COLO668 (cell line): ENCODE measurements around the gene ATP6V1B1.

ENCODE experiments used
- DNase-seq: peaks from one replicate; lab custom pipeline; 2025; ENCODE audit not compliant: unreplicated experiment; lab: John Stamatoyannopoulos, UW

The ATP6V1B1 gene

DNA sequence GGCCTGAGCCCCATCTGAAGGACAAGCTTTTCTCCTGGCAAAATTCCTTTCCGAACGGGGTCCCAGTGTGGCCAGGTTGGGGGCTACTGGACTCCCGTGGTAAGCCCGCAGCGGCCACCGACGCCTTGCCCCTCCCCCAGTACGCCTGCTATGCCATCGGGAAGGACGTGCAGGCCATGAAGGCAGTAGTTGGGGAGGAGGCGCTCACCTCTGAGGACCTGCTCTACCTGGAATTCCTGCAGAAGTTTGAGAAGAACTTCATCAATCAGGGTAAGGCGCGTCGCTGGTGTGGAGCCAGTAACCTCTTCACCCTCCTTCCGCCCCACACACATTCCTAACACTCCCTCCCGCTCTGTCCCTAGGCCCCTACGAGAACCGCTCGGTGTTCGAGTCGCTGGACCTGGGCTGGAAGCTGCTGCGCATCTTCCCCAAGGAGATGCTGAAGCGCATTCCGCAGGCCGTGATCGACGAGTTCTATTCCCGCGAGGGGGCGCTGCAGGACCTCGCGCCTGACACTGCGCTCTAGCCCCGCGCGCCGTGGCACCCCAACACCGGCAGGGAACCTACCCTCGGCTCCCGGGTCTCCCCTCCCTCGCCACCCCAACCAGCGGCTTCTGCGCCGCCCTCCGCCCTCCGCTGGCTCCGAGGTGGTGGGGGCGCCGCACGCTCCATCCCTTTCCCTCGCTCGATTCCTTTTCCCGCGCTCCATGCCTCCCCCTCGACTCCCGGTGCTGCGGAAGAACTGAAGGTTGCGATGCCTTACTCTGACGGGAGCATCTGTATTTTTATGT is 29.1 kb downstream of the ATP6V1B1 start:
- no peak for DNase-seq

DNA sequence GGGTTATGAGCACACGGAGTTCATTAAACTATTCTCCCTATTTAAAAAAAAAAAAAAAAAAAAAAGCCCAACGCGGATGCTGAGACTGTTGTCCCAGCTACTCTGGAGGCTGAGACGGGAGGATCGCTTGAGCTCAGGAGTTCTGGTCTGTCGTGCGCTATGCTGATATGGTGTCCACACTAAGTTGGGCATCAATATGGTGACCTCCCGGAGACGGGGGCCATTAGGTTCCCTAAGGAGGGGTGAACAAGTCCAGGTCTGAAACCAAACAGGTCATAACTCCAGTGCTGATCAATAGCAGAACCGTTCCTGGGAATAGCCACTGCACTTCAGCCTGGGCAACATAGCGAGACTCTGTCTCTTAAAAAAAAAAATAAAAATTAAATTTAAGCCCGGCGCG is 29.8 kb downstream of the ATP6V1B1 start:
- no peak for DNase-seq

DNA sequence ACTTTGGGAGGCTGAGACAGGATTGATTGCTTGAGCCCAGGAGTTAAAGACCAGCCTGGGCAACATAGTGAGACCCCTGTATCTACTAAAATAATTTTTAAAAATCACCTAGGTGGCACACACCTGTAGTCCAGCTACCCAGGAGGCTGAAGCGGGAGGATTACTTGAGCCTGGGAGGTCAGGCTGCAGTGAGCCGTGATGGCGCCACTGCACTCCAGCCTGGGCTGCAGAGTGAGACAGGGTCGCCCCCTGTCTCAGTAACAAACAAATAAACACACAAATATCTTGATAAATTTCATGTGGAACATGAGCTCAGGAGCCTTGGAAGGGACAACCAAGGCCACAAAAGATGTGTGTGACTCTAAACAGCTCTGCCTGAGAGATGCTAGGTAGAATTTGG is 31.0 kb downstream of the ATP6V1B1 start:
- DNase-seq = no peak

DNA sequence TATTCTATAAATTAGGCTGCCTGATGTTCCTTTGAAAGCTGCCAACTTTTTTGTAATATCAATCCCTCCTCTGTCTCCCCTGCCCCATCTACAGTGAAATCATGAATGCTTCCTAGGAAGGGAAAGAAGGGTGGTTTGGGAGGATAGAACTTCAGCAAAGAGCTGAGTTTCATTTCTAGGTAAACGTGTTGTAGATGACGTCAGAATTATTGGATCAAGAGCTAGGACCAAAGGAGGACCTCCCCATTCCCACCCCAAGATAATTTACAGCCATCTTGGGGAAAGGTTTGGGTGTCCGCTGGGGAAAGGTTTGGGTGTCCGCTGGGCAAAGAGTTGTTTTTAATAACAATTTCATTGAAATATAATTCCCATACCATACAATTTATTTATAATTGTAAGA is 31.5 kb downstream of the ATP6V1B1 start:
- no peak for DNase-seq

DNA sequence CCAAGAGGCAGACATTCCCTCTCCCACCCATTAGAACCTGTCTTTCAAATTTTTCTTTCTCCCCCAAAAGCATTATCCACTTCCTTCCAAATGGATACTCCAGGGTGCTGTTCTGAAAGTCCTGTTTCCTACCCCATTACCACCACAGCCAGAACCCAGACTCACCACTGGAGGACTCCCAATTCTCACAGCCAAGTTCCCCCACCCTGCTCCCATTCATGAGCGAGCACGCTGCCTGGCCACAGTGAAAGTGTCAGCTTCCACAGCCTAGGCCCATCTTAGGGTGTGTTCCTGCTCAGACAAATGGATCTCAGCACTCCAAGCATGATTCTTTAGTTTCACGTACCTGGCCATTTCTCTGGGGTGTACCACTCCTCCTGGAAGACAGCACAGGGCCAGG is 38.9 kb downstream of the ATP6V1B1 start:
- DNase-seq = no peak

DNA sequence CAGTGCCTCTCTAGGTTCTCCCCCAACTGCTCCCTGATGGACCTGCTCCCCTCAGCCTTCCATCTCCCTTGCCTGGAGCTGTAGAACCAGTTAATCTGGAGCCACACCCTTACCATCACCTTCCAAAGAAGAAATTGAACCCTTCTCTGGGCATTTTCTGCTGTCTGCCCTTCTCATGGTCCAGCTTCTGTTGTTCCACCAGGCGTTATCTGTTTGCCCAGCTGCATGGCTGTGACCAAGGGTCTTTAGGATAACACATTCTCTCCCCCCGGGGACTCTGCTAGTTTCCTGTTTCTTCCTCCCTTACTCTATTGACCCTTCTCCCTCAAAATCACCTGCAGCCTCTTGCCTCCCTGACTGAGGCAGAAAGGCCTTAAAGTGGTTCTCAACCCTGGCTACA is 39.5 kb downstream of the ATP6V1B1 start:
- peak; percentile 12 for DNase-seq

DNA sequence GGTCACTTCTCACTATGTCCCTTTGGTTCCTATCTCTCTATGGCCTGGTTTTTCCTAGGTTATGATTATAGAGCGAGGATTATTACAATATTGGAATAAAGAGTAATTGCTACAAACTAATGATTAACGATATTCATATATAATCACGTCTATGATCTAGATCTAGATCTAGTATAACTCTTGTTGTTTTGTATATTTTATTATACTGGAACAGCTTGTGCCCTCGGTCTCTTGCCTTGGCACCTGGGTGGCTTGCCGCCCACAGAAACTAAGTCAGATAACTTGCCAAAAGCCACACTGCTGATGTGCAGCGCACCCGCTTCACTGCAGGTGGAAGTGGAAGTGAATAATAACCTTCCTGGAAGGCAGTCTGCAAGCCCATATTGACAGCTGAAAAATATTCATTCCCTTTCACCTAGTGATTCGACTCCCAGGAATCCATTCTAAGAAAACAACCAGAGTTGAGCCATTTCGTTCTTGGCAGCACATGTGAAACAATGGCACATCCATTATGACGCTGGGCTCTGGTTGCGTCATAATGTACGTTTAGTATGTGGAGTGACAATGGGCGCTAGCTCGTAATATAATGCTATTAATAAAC is 42.0 kb downstream of the ATP6V1B1 start:
- DNase-seq = peak; percentile 35

DNA sequence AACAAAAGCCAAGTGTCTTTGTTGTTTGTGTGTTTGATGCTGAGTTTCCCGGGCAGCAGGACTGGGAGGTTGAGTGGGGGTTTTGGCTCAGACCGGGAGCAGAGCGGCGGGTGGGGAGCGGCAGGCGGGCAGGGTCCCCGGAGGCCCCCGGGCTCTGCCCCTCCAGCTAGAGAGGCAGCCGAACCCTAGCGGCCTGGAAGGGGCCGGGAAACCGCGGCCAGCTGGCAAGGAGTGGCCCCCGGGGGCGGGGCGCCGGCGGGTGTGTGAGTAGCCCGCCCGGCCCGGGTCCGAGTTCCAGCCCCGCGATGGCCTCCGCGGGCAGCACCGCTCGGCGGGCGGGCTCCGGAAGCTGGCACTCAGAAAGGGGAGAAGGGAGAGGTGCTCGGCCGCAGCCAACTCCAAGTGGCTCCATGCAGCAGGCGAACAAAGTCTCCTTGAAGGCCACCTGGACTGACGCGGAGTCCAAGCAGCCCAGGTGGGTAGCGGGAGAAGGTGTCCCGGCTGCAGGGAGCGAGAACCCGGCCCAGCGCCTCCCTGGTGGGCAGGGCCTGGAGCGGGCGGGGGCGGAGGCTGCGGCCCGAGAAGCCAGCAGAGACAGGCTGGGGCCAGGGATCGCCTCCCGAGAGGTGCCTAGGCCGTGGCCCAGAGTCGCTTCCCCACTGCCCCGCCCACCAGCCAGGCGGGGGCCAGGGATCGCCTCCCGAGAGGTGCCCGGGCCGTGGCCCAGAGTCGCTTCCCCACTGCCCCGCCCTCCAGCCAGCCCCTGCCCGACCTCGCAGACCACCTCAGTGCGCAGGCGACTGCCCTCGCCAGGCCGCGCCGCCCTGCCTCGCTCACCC is 42.9 kb downstream of the ATP6V1B1 start, which contains the start of gene ANKRD53:
TSS of gene ANKRD53 (plus strand) at position 290 of the 839 bp plus-strand sequence. CDS start at position 306, 16 bp downstream.
- DNase-seq = peak; percentile 55

DNA sequence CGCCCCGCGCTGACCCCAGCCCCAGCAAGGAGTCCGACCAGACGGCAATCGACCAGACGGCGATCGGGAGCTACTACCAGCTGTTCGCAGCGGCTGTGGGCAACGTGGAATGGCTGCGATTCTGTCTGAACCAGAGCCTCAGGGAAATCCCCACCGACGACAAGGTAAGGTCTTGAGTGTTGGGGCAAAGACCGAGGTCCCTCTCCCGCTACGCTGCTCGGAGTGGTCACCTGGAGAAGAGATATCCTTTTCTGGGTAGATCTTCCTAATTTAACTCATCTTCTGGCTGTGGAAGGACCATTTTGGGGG is 43.4 kb downstream of the ATP6V1B1 start:
- DNase-seq = no peak

DNA sequence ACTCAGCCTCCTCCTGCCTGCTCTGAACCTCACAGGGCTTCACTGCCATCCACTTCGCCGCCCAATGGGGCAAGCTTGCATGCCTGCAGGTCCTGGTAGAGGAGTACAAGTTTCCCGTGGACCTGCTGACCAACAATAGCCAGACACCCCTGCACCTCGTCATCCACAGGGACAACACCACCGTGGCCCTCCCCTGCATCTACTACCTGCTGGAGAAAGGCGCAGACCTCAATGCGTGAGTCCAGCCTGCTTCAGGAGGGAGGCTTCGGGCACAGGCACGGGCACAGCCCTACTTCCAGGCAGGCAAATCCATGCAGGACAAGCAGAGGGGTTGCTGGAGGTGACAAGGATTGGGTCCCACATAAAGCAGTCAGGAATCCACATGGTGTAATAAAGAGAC is 43.9 kb downstream of the ATP6V1B1 start:
- no peak for DNase-seq

DNA sequence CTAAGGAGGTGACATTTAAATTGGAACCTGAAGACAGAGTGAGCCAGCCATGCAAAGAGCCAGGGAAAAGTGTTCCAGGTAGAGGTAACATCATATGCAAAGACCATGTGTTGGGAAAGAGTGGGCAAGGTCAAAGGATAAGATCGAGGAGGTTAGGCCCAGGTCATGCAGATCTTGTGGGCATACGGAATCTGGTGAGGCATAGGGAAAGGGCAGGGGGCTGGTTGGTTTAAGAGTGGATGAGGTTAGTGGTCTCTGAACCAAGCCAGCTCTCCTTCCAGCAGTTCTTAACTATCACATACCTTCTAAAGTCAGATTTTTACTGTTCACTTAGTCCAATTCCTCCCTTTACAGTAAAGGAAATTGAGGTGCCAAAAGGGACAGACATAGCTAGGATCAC is 45.7 kb downstream of the ATP6V1B1 start:
- DNase-seq = no peak

DNA sequence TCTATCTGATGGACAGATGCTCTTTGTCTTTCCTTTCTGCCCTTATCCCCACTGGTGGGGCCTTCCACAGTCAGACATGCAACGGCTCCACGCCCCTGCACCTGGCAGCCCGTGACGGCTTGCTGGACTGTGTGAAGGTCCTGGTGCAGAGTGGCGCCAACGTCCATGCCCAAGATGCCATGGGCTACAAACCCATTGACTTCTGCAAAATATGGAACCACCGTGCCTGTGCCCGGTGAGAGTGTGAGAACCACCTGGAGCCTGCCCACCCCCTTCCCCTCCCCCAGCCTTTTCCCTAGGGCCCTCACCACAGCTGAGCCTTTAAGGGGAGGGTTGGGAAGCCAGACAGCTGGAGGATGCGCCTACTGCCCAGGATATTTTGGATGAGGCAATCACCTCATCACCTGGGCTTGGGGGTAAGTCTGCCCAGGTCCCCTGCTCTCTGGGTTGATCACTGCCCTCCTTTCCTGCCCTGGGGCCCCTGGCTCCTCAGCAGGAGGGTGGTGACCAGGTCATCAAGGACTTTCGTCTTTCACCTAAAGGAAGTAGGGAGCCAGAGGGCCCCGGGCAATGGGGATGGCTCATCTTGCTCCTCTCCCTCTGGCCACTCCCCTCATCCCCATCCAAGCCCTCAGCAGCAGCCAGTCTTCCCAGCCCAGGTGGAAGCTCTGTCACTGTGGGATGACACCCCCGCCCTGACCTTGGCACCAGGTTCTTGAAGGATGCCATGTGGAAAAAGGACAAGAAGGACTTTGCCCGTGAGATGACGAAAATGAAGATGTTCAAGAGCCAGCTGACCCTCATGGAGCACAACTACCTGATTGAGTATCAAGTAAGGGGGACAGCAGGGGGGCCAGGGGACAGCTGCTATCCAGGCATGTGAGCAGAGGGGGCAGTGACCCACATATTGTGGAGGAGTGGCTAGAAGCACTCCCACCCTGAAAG is 46.4 kb downstream of the ATP6V1B1 start:
- no peak for DNase-seq

DNA sequence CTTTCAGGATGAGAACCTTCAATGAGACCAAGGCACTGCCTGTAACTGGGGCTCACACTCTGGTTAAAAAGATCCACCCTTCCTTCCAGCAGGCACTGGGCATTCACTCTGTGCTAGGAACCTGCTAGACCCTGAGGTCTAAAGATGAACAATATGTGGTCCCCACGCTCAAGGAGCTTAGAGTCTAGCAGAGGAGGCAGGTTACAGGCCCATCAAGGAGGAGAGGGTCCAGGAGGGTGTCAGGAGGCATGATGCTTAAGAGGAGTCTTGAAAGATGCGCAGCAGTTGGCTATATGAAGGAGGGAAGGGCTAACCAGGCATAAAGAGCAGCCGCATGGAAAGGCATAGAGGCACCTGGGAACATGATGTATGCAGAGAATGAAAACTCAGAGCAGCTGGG is 47.3 kb downstream of the ATP6V1B1 start:
- DNase-seq = no peak

DNA sequence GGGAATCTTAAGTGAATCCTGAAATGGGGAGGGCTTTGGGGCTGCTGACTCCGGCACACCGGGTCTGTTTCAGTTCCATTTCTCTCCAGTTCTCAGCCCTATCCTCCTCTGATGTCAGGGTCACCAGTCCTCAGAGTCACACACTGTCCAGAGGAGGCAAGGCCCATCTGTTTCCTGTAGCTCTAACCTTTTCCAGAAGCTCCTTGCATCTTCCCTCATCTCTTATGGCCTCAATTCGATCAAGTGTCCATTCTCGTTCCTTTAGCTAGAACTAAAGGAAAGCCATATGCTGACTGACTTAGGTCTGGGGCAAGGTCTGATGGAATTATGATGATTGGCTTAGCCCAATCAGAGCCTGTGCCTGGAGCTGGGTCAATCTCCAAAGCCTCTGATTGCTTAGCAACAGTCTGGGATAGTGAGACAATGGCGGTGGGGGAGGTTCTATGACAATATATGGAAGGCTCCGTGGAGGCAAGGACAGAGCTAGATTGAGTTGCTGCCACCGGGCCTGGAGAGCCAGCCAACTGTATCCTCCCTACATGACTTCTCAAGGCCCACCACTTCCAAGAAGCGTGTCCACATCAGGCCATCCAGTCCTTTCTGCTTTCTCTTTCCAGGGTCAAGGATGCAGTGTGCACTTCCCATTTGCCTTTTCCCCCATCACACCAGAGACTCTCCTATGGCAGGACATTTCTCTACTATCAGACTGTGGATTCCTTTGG is 48.0 kb downstream of the ATP6V1B1 start:
- DNase-seq = no peak

DNA sequence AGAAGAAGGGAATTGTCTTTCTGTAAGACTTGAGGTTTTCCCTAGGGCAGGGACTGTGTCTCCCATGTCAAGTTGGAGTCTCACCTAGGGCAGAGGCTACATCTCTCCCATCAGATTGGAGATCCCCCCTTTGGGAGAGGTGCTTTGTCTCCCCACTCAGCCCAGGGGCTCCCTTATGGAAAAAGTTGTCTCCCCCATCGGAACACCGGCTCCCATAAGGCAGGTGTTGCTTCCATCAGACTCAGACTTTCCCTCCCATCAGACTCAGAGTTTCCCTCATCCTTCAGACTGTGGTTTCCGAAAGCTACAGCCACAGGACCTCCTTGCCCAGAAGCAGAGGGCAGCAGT is 48.5 kb downstream of the ATP6V1B1 start:
- DNase-seq = no peak

DNA sequence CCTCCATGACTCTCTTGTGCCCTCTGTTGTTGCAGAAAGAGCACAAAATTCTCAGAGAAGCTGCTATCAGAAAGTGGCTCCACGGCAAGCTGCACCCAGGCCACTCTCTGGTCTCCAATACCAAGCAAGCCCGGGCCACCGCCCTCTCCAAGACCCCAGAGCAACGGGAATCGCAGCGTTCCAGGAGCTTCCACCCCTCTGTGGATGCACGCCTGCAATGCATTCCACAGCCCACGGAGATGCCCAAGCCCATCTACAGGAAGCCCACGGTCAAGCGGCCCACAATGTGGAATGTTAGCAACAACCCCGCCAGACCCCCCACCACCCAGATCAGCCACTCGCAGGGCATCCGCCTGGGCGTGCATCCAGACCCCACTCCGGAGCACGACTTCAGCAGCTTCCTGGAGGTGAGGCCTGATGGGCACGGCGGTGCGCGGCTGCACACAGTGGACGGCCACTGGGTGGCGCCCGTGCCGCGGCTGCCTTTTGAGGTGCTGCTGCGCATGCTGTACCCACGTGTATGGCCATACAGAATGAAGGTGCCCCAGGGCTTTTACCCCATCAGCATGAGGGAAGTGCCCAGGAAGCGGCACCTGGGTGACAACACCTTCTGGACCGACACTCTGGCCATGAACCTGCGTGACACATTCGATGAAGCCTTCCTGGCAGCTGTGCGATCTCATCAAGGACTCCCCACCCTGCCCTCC is 49.0 kb downstream of the ATP6V1B1 start:
- DNase-seq = peak; percentile 60

DNA sequence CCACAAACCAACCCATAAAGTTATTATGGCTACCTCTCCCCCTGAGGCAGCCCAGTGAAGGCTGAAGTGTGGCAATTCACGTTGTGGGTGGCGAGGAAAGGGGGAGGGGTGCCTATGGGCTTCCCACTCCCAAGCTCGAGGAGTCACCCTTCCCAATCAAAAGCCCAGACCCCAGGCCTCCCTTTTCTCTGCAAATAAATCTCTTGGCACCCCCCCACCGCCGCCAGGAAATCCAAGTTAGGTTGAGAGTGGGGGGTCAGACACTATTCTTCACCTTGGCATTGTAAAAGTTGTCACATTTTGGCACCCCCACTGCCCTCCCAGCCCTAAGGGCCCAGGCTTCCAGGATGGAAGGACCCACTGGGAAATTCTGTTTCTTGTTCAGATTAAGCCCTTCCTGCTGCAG is 49.6 kb downstream of the ATP6V1B1 start:
- DNase-seq = no peak

DNA sequence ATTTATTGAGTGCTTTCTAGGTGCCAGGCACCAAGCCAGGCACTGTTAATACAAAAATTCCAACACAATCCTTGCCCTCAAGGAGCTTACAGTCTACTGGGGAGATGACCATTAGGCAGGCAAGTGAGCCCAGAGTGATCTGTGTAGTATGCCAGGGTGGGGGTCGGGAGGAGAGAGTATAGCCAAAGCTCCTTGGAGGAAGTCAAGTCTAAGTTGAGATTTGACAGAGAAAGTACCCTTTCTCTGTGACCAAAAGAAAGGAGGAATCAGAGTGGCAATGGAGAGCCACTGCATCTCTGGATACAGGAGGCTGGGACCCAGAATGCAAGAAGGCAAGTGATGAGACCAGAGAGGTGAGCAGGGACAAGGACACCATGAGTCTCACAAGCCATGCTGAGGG is 50.3 kb downstream of the ATP6V1B1 start:
- no peak for DNase-seq

DNA sequence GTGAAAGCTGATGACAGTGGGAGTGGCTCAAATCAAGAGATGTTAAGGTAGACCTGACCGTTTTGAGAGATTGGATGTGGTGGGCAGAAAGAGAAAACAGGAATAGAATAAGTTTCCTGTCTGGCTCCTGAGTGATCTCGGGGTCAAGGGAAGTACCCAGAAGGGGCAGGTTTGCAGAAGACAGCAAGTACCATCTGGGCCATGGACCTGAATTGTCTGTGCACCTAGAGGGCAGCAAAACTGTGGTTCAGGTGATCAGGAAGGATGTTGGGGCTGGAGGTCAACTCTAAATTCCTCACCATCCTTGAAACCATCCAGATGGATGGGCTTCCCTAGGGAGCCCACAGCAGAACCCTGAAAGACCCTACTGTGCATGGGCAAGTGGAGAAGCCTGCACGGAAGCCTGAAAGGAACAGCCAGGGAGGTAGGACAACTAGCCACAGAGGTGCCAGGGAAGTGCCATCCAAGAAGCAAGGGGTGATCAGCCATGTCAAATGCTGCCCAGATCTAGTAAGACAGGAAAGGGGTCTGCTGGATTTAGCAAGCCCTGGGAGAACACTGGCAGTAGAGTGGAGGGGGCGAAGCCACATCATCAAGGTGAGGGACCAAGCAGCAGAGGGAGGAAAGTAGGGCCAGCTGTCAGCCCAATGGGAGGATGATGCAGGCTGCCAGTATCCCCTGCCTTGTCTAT is 50.9 kb downstream of the ATP6V1B1 start:
- DNase-seq = no peak
